Testis (tissue), 2 donors: ENCODE data around the gene ROBO1.

ENCODE experiments used
- POLR2A ChIP-seq: fragments of 450-650 bp; IDR thresholded peaks from one replicate; pipeline ENCODE4 v1.6.1; 2017; ENCODE audit warnings: antibody characterized with exemption, mild to moderate bottlenecking, moderate library complexity
- TF ChIP-seq, protein P1 (sequence below), 3 experiments: fragments of 450-650 bp in 2 of 3; fragments of 200-600 bp in 1 of 3; sonication (generic) in 1 of 3; IDR thresholded peaks; one replicate each; pipeline ENCODE4 v1.5.1; 2016 to 2019; ENCODE audit warnings: antibody characterized with exemption in 3 of 3, mild to moderate bottlenecking in 2 of 3, moderate library complexity in 1 of 3

- TF ChIP-seq, protein P1, sequence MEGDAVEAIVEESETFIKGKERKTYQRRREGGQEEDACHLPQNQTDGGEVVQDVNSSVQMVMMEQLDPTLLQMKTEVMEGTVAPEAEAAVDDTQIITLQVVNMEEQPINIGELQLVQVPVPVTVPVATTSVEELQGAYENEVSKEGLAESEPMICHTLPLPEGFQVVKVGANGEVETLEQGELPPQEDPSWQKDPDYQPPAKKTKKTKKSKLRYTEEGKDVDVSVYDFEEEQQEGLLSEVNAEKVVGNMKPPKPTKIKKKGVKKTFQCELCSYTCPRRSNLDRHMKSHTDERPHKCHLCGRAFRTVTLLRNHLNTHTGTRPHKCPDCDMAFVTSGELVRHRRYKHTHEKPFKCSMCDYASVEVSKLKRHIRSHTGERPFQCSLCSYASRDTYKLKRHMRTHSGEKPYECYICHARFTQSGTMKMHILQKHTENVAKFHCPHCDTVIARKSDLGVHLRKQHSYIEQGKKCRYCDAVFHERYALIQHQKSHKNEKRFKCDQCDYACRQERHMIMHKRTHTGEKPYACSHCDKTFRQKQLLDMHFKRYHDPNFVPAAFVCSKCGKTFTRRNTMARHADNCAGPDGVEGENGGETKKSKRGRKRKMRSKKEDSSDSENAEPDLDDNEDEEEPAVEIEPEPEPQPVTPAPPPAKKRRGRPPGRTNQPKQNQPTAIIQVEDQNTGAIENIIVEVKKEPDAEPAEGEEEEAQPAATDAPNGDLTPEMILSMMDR (IDR thresholded peaks at IDR 0.05): no peak
- TF ChIP-seq POLR2A: no peak
These were observed 1060.2 kb downstream of the ROBO1 start for GRCh38 chr3:78707609-78708008.
